HepG2 (cell line): Measurements from ENCODE around the gene DZANK1. TPM values are rescaled to one million over a fixed set of nuclear protein-coding genes. Genes with fewer than 3 reads are reported as not detected.

Experiments
- EEA1 ChIP-seq: sonication (generic); formaldehyde crosslinking; IDR thresholded peaks from 2 replicates; pipeline ENCODE4 v1.5.1; 2020; ENCODE audit warnings: mild to moderate bottlenecking, missing genetic modification reagents, borderline replicate concordance
- HDAC6 ChIP-seq: fragments of 200-600 bp; sonication (generic); IDR thresholded peaks from 2 replicates; pipeline ENCODE4 v1.7.0; 2017; ENCODE audit warnings: mild to moderate bottlenecking, antibody characterized with exemption, low read length, low read depth
- PRDM10 ChIP-seq: sonication (generic); formaldehyde crosslinking; IDR thresholded peaks from 2 replicates; pipeline ENCODE4 v1.4.0; 2020; ENCODE audit warnings: low read depth, missing genetic modification reagents
- ZBTB8A ChIP-seq: sonication (generic); formaldehyde crosslinking; IDR thresholded peaks from 2 replicates; pipeline ENCODE4 v1.4.0; 2020; ENCODE audit warnings: mild to moderate bottlenecking, low read depth, missing genetic modification reagents, borderline replicate concordance
- ZNF547 ChIP-seq: sonication (generic); formaldehyde crosslinking; IDR thresholded peaks from 2 replicates; pipeline ENCODE4 v1.5.1; 2020; ENCODE audit warnings: mild to moderate bottlenecking, missing genetic modification reagents
- ZNF589 ChIP-seq: sonication (generic); formaldehyde crosslinking; conservative IDR thresholded peaks from 2 replicates; pipeline ENCODE4 v1.8.0; 2022; ENCODE audit warnings: mild to moderate bottlenecking, moderate library complexity, missing genetic modification reagents
- ZNF607 ChIP-seq: sonication (generic); formaldehyde crosslinking; IDR thresholded peaks from 2 replicates; pipeline ENCODE4 v1.5.1; 2020; ENCODE audit warnings: missing genetic modification reagents, mild to moderate bottlenecking, borderline replicate concordance
- ZNF780A ChIP-seq: sonication (generic); formaldehyde crosslinking; IDR thresholded peaks from 2 replicates; pipeline ENCODE4 v1.8.0; 2022; ENCODE audit warnings: mild to moderate bottlenecking, missing genetic modification reagents, moderate library complexity
- ZNF841 ChIP-seq: sonication (generic); formaldehyde crosslinking; IDR thresholded peaks from 2 replicates; pipeline ENCODE4 v1.8.1; 2023; ENCODE audit warnings: missing genetic modification reagents, borderline replicate concordance
- ZNF850 ChIP-seq: sonication (generic); formaldehyde crosslinking; conservative IDR thresholded peaks from 2 replicates; pipeline ENCODE4 v1.9.0; 2021; ENCODE audit warnings: mild to moderate bottlenecking, missing genetic modification reagents
- polyA plus RNA-seq, 8 experiments: library from polyadenylated mRNA; depleted of rRNA in 3 of 8; stranded (reverse) in 7 of 8; unstranded in 1 of 8; fragments of >200 nt; fragmentation: Illumina TruSeq in 4 of 8; extraction: Trizol in 4 of 8; gene quantifications; 2 replicates each; pipeline versions ENCODE4 v1.2.1 to v1.2.3, GENCODE V29; 2011 to 2016; ENCODE audit warnings: low read depth in 4 of 8, missing spikeins in 1 of 8, mixed read lengths in 1 of 8; ENCODE audit not compliant: insufficient read depth in 1 of 8
- total RNA-seq, 5 experiments: library from RNA; depleted of rRNA; stranded (reverse); fragments of >200 nt; fragmentation: Illumina TruSeq; extraction: Trizol; gene quantifications; 2 replicates each; pipeline ENCODE4 v1.2.3, GENCODE V29; 2016; ENCODE audit warnings: low read depth in 1 of 5
- TF ChIP-seq, protein P1 (sequence below): sonication (generic); formaldehyde crosslinking; IDR thresholded peaks from 2 replicates; pipeline ENCODE4 v1.9.0; 2021; ENCODE audit warnings: mild to moderate bottlenecking, missing genetic modification reagents
- TF ChIP-seq, protein P2 (sequence below): sonication (generic); formaldehyde crosslinking; IDR thresholded peaks from 2 replicates; pipeline ENCODE4 v1.8.0; 2022; ENCODE audit warnings: missing genetic modification reagents, mild to moderate bottlenecking, moderate library complexity, borderline replicate concordance
- TF ChIP-seq, protein P3 (sequence below): sonication (generic); formaldehyde crosslinking; IDR thresholded peaks from 2 replicates; pipeline ENCODE4 v1.8.1; 2023; ENCODE audit warnings: mild to moderate bottlenecking, inconsistent platforms, moderate library complexity, missing genetic modification reagents, borderline replicate concordance
- TF ChIP-seq, protein P4 (sequence below): sonication (generic); formaldehyde crosslinking; IDR thresholded peaks from 2 replicates; pipeline ENCODE4 v1.8.1; 2023; ENCODE audit warnings: missing genetic modification reagents, inconsistent platforms, borderline replicate concordance

The DZANK1 gene
- total and polyA plus RNA-seq, 2 of the 13 experiments (the other 11 are each of a cell fraction or from before 2014, with no cell fraction given): 1.6 to 3.2 TPM

- TF ChIP-seq, protein P1, sequence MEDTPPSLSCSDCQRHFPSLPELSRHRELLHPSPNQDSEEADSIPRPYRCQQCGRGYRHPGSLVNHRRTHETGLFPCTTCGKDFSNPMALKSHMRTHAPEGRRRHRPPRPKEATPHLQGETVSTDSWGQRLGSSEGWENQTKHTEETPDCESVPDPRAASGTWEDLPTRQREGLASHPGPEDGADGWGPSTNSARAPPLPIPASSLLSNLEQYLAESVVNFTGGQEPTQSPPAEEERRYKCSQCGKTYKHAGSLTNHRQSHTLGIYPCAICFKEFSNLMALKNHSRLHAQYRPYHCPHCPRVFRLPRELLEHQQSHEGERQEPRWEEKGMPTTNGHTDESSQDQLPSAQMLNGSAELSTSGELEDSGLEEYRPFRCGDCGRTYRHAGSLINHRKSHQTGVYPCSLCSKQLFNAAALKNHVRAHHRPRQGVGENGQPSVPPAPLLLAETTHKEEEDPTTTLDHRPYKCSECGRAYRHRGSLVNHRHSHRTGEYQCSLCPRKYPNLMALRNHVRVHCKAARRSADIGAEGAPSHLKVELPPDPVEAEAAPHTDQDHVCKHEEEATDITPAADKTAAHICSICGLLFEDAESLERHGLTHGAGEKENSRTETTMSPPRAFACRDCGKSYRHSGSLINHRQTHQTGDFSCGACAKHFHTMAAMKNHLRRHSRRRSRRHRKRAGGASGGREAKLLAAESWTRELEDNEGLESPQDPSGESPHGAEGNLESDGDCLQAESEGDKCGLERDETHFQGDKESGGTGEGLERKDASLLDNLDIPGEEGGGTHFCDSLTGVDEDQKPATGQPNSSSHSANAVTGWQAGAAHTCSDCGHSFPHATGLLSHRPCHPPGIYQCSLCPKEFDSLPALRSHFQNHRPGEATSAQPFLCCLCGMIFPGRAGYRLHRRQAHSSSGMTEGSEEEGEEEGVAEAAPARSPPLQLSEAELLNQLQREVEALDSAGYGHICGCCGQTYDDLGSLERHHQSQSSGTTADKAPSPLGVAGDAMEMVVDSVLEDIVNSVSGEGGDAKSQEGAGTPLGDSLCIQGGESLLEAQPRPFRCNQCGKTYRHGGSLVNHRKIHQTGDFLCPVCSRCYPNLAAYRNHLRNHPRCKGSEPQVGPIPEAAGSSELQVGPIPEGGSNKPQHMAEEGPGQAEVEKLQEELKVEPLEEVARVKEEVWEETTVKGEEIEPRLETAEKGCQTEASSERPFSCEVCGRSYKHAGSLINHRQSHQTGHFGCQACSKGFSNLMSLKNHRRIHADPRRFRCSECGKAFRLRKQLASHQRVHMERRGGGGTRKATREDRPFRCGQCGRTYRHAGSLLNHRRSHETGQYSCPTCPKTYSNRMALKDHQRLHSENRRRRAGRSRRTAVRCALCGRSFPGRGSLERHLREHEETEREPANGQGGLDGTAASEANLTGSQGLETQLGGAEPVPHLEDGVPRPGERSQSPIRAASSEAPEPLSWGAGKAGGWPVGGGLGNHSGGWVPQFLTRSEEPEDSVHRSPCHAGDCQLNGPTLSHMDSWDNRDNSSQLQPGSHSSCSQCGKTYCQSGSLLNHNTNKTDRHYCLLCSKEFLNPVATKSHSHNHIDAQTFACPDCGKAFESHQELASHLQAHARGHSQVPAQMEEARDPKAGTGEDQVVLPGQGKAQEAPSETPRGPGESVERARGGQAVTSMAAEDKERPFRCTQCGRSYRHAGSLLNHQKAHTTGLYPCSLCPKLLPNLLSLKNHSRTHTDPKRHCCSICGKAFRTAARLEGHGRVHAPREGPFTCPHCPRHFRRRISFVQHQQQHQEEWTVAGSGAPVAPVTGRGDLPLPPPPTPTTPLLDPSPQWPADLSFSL (CRISPR knock-in tag): no peak
- TF ChIP-seq ZNF589 (CRISPR knock-in tag): peak; percentile 42; the same call in 1 of the 2 replicates
- no peak for TF ChIP-seq HDAC6
- no peak for TF ChIP-seq ZNF547 (CRISPR knock-in tag)
- TF ChIP-seq ZNF607 (CRISPR knock-in tag): no peak
- TF ChIP-seq ZNF841 (CRISPR knock-in tag): no peak
- TF ChIP-seq, protein P2, sequence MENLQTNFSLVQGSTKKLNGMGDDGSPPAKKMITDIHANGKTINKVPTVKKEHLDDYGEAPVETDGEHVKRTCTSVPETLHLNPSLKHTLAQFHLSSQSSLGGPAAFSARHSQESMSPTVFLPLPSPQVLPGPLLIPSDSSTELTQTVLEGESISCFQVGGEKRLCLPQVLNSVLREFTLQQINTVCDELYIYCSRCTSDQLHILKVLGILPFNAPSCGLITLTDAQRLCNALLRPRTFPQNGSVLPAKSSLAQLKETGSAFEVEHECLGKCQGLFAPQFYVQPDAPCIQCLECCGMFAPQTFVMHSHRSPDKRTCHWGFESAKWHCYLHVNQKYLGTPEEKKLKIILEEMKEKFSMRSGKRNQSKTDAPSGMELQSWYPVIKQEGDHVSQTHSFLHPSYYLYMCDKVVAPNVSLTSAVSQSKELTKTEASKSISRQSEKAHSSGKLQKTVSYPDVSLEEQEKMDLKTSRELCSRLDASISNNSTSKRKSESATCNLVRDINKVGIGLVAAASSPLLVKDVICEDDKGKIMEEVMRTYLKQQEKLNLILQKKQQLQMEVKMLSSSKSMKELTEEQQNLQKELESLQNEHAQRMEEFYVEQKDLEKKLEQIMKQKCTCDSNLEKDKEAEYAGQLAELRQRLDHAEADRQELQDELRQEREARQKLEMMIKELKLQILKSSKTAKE (CRISPR knock-in tag): no peak
- peak; percentile 49; the same call in 1 of the 2 replicates for TF ChIP-seq ZNF780A (CRISPR knock-in tag)
- no peak for TF ChIP-seq EEA1 (CRISPR knock-in tag)
- TF ChIP-seq ZBTB8A (CRISPR knock-in tag): no peak
- TF ChIP-seq, protein P3, sequence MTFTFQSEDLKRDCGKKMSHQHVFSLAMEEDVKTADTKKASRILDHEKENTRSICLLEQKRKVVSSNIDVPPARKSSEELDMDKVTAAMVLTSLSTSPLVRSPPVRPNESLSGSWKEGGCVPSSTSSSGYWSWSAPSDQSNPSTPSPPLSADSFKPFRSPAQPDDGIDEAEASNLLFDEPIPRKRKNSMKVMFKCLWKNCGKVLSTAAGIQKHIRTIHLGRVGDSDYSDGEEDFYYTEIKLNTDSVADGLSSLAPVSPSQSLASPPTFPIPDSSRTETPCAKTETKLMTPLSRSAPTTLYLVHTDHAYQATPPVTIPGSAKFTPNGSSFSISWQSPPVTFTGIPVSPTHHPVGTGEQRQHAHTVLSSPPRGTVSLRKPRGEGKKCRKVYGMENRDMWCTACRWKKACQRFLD (CRISPR knock-in tag): no peak
- no peak for TF ChIP-seq ZNF850 (CRISPR knock-in tag)
- TF ChIP-seq PRDM10 (CRISPR knock-in tag): no peak
- TF ChIP-seq, protein P4, sequence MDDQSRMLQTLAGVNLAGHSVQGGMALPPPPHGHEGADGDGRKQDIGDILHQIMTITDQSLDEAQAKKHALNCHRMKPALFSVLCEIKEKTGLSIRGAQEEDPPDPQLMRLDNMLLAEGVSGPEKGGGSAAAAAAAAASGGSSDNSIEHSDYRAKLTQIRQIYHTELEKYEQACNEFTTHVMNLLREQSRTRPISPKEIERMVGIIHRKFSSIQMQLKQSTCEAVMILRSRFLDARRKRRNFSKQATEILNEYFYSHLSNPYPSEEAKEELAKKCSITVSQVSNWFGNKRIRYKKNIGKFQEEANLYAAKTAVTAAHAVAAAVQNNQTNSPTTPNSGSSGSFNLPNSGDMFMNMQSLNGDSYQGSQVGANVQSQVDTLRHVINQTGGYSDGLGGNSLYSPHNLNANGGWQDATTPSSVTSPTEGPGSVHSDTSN: no peak
Observed at GRCh38 chr20:18506744-18507143, 39.9 kb upstream of the DZANK1 start (continued).
